ENCODE results near the gene AFG1L.

Gene AFG1L

DNA sequence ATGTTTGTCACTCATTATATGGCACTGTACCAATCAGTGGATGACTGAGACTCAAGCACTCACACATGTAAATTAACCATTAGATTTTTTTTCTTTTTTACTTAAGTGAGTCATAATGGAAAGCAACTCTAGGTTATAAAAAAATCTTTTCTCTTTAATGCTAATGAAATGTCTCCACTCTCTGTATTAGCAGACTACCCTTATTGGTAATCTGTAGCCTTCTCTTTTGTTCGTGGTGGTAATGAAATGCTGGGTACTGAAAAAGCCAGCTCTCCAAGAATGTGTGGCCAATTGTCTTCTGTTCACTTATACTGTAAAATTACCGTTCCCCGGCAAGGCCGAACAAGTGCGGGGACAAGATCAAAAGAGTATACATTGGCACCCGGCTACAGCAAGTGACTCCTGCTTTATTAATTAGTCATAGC lies 69.0 kb downstream of the AFG1L start:
- TF ChIP-seq POLR2AphosphoS5 (IDR thresholded peaks at IDR 0.05; ENCODE audit: low read depth, low read length) = no peak
- no peak for TF ChIP-seq FOXP2 (optimal IDR thresholded peaks at IDR 0.05; ENCODE audit: borderline replicate concordance, extremely low read depth, extremely low read length, insufficient read depth)
- TF ChIP-seq TAF1 (IDR thresholded peaks at IDR 0.05; ENCODE audit: borderline replicate concordance, insufficient read depth, low read length) = no peak
- TF ChIP-seq, protein P1, sequence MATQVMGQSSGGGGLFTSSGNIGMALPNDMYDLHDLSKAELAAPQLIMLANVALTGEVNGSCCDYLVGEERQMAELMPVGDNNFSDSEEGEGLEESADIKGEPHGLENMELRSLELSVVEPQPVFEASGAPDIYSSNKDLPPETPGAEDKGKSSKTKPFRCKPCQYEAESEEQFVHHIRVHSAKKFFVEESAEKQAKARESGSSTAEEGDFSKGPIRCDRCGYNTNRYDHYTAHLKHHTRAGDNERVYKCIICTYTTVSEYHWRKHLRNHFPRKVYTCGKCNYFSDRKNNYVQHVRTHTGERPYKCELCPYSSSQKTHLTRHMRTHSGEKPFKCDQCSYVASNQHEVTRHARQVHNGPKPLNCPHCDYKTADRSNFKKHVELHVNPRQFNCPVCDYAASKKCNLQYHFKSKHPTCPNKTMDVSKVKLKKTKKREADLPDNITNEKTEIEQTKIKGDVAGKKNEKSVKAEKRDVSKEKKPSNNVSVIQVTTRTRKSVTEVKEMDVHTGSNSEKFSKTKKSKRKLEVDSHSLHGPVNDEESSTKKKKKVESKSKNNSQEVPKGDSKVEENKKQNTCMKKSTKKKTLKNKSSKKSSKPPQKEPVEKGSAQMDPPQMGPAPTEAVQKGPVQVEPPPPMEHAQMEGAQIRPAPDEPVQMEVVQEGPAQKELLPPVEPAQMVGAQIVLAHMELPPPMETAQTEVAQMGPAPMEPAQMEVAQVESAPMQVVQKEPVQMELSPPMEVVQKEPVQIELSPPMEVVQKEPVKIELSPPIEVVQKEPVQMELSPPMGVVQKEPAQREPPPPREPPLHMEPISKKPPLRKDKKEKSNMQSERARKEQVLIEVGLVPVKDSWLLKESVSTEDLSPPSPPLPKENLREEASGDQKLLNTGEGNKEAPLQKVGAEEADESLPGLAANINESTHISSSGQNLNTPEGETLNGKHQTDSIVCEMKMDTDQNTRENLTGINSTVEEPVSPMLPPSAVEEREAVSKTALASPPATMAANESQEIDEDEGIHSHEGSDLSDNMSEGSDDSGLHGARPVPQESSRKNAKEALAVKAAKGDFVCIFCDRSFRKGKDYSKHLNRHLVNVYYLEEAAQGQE (IDR thresholded peaks at IDR 0.05; ENCODE audit: insufficient read depth in 1 of 2, low read depth in 2 of 2, low read length in 2 of 2) = no peak
- no peak for TF ChIP-seq SIN3A (IDR thresholded peaks at IDR 0.05; ENCODE audit: borderline replicate concordance, insufficient read depth, low read length)

- TF ChIP-seq, protein P1 (IDR thresholded peaks at IDR 0.05; ENCODE audit: insufficient read depth in 1 of 2, low read depth in 2 of 2, low read length in 2 of 2) = no peak
- no peak for TF ChIP-seq POLR2AphosphoS5 (IDR thresholded peaks at IDR 0.05; ENCODE audit: low read depth, low read length)
- TF ChIP-seq FOXP2 (optimal IDR thresholded peaks at IDR 0.05; ENCODE audit: borderline replicate concordance, extremely low read depth, extremely low read length, insufficient read depth) = no peak
- TF ChIP-seq SIN3A (IDR thresholded peaks at IDR 0.05; ENCODE audit: borderline replicate concordance, insufficient read depth, low read length) = no peak
- no peak for TF ChIP-seq TAF1 (IDR thresholded peaks at IDR 0.05; ENCODE audit: borderline replicate concordance, insufficient read depth, low read length)
Observed at GRCh38 chr6:108364470-108364869, 69.6 kb downstream of the AFG1L start.

DNA sequence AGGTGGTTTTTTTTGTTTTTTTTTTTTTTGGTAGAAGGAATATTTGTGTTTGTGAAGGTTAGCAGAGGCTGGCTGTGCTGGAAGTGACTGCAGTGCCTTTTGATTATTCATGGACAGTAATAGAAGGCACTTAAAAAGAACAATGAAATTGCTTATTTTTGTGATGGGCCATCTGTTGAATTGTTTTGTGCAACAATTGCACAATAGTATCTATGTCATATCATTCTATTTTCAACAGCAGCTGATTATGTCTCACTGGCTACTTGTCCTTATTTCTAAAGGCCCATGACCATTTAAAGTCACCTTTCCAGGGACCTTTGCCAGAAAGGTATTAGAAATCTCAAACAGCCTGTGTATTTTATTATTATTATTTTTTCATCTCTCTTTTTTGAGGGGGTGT lies 70.6 kb downstream of the AFG1L start:
- TF ChIP-seq SIN3A (IDR thresholded peaks at IDR 0.05; ENCODE audit: borderline replicate concordance, insufficient read depth, low read length) (no peak), FOXP2 (optimal IDR thresholded peaks at IDR 0.05; ENCODE audit: borderline replicate concordance, extremely low read depth, extremely low read length, insufficient read depth) (no peak), POLR2AphosphoS5 (IDR thresholded peaks at IDR 0.05; ENCODE audit: low read depth, low read length) (no peak), TAF1 (IDR thresholded peaks at IDR 0.05; ENCODE audit: borderline replicate concordance, insufficient read depth, low read length) (no peak)
- TF ChIP-seq, protein P1 (IDR thresholded peaks at IDR 0.05; ENCODE audit: insufficient read depth in 1 of 2, low read depth in 2 of 2, low read length in 2 of 2) = no peak

DNA sequence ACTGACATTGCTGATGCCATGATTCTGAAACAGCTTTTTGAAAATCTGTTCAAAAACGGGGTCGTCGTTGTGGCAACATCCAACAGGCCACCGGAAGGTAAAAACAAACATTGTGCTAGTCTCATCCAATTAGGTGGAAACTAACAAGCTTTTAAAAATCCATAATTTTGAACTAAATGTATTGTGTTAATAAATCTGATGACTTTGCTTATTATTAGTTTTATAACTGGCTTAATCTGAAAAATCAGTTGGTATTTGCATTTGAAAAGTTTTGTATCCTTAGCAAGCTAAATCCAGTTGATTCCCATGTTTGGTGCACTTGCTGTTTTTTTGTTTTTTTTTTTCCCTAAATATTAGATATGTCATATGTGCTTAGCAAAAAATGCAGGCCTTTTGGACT lies 71.4 kb downstream of the AFG1L start:
- TF ChIP-seq FOXP2 (optimal IDR thresholded peaks at IDR 0.05; ENCODE audit: borderline replicate concordance, extremely low read depth, extremely low read length, insufficient read depth) (no peak), SIN3A (IDR thresholded peaks at IDR 0.05; ENCODE audit: borderline replicate concordance, insufficient read depth, low read length) (no peak), TAF1 (IDR thresholded peaks at IDR 0.05; ENCODE audit: borderline replicate concordance, insufficient read depth, low read length) (no peak), POLR2AphosphoS5 (IDR thresholded peaks at IDR 0.05; ENCODE audit: low read depth, low read length) (no peak)
- TF ChIP-seq, protein P1 (IDR thresholded peaks at IDR 0.05; ENCODE audit: insufficient read depth in 1 of 2, low read depth in 2 of 2, low read length in 2 of 2) = no peak

Measured in PFSK-1 (cell line).